ENCODE results near the gene SOHLH1.

SOHLH1 gene

GRCh38 chr9:135659252-135659651 is 40.0 kb downstream of the SOHLH1 start:
- ATAC-seq (no peak), DNase-seq (no peak)

- ATAC-seq (no peak), DNase-seq (no peak)
These were observed 41.9 kb downstream of the SOHLH1 start for GRCh38 chr9:135657416-135657815.

GRCh38 chr9:135655317-135655716 is 44.0 kb downstream of the SOHLH1 start:
- DNase-seq (no peak), ATAC-seq (no peak)

GRCh38 chr9:135650408-135650807 is 48.9 kb downstream of the SOHLH1 start:
- DNase-seq (no peak), ATAC-seq (no peak)

- DNase-seq: no peak
- no peak for ATAC-seq
These were observed 49.8 kb downstream of the SOHLH1 start for GRCh38 chr9:135649508-135649907.

GRCh38 chr9:135648494-135649410 is 50.5 kb downstream of the SOHLH1 start:
- no peak for DNase-seq

GRCh38 chr9:135647884-135648283 is 51.4 kb downstream of the SOHLH1 start:
- ATAC-seq (no peak), DNase-seq (no peak)

More at GRCh38 chr9:135648494-135649410, 50.5 kb downstream of the SOHLH1 start:
- no peak for ATAC-seq

GRCh38 chr9:135644631-135645218 is 54.6 kb downstream of the SOHLH1 start:
- DNase-seq (no peak), ATAC-seq (no peak)

Data from stimulated activated naive CD8-positive, alpha-beta T cell treated with anti-CD3 and anti-CD28 coated beads, Interleukin-15, Interleukin-2, amounts not matched to agents 100 U/mL and 50 U/mL, for 24 hours (primary cell).